Stimulated activated CD8-positive, alpha-beta memory T cell treated with anti-CD3 and anti-CD28 coated beads, Interleukin-7, amount 100 ng/mL, for 24 hours (primary cell): ENCODE data around the gene PPP3CB.

Experiments
- DNase-seq: peaks from one replicate; pipeline ENCODE4 v3.0.0-alpha.2; 2020; ENCODE audit warnings: low read depth

Gene PPP3CB

DNA sequence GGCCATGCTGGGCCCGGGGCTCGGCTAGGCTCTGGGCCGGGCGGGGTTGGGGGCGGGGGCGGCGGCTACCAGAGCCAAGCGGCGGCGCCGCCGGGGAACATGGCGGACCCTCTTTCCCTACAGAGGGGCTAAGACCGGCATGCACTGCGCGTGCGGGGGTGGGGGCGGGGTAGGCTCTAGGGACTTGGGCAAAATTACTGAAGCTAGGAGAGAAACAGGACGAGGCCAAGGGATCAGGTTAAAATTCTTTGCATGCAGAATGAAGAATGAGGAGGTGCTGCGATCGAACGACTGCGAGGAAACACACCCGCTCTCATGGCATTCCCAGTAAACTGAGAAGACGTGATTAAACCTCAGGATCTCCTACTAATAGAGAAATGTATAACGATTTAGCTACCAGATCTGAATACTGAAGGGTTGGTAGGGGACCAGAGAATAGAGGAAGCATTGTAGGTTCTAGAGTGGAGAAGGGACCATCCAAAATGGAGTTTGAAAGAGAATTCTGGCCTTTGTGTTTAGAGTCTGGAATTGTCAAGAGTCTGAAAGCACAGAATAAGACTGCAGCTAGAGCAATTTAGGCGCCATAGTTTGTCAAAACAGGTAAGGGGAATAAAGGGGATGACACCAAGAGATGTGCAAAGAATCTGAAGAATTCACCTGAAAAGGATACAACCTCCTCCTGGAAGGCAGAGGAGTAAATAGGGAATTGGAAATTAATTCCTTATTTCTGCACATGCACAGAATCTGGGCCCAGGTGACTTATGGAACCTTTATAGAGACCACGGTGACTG, at the start of gene PPP3CB:
TSS of gene PPP3CB (minus strand) at position 141 of the 791 bp plus-strand sequence. CDS start at position 6, 135 bp downstream.
- DNase-seq, result peak; percentile 83

DNA sequence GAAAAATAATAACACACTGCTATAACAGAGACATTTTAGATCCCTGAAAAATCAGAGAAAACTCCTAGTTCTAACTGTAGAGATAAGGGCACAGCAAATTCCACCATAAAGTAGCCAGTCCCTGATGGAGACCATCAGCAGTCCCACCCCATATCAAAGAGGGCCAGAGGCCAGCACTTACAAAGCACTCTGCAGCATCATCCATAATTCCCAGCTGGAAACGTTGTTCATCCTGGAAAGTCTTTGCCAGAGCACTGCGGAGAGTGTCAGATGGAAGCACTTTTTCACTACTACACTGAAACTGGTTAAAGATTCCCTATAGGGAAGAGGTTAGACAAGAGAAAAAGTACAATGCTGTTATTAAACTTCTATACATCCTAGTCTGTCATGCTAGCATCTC, 49.5 kb upstream of the PPP3CB start:
- no peak for DNase-seq

DNA sequence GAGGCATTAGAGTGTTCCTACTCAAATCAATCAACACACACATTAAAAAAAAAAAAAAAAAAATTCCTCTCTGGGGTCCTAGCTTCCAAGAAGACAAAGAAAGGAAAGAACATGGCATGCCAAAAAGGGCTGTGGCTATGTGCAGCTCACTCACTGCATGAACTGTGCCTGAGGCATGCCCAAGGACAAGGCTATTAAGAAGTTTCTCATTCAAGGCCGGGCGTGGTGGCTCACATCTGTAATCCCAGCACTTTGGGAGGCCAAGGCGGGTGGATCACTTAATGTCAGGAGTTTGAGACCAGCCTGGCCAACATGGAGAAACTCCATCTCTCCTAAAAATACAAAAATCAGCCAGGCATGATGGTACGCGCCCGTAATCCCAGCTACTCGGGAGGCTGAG, 41.9 kb upstream of the PPP3CB start:
- DNase-seq, result no peak

DNA sequence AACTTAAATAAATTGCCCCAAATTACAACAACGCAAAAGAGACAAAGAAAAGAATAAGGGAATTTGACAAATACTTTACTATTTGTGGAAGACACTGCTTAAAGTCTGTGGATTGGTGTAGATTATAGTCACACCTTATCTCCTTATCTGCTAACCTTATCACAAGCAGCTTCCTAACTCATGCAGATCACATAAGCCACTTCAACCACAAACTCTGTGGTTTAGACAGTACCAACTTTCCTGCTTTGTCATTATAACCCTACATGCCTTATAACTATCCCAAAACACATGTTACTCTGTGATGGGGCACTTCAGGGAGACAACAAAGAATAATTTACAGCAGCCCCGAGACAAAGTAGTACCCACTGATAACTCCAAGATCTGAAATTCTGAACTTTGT, 41.5 kb upstream of the PPP3CB start:
- DNase-seq, result no peak

DNA sequence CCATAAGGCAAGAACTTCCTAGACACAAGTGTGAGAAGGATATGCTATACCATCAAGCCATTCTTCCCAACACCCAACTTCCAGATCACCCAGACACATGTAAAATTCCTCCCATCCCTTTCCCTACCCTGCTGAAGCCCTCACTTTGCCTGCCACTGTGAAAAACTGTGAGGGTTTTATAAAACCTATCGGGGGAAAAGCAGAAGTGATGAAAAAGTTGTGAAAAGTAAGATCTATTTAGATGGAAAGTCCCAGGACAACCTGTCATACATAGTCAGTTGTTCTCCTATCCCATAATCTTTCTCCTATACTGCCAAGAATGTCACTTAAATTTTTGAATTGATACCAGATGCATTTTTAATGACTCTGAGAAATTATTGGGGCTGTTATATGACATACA, 39.0 kb upstream of the PPP3CB start:
- DNase-seq, result no peak

DNA sequence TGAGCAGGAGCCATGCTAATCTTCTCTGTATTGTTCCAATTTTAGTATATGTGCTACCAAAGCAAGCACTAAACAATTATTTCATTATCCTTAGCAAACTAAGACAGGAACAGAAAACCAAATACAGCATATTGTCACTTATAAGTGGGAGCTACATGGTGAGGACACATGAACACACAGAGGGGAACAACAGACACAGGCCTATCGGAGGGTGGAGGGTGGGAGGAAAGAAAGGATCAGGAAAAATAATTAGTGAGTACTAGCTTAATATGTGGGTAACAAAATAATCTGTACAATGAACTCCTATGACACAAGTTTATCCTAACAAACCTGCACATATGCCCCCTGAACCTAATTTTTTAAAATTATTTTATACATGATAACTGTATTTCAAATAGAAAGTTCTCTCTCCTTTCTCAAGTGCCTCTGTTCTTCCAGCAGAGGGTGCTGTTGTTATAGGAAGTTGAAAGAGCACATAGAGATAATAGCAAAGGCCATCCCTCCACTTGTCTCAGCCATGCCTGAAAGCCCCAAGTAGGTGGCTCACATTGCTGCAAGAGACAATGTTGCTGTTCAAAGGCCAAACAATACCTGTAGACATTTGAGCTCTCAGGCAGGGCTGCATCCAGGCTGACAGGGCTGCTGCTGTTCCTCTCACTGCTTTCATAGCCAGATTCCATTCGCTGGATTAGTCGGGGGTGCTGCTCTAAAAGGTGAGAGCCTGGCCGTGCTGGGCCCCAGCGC, 33.4 kb upstream of the PPP3CB start:
- DNase-seq, result no peak

DNA sequence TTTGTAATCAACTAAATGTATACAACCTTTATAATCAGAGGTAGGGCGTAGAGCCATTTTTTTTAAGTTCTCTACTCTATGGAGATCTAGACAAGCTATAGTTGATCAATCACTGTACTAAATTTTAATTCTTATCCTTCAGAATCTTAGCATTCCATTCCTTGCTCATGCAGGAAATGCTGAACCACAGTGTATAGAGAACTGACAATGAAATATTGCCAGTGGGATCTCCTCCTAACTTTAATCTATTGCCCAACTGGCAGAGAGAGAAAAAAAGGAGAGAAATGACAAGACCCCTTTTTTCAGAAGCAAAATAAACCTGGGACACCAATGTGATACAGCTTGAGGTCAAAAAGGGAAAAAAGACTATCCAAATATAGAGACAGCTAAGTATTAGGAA, 26.4 kb upstream of the PPP3CB start:
- DNase-seq, result no peak

DNA sequence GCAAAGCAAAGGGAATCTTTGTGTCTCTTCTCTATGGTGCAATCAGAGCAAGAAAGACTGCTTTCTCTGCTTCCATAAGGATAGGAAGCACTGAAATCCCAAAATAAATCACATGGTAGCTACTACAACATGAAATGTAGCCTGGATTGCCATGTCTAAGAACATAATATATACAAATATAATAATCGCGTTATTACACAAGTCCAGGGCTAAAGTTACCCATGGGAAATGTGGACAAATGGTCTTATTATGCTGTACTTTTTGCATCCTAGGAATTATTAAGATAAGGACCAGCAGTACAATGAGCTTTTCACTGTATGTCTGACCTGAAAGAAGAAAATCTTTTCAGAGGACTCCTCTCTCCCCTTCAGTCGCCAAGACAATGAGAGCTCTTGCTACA, 23.5 kb upstream of the PPP3CB start:
- no peak for DNase-seq

DNA sequence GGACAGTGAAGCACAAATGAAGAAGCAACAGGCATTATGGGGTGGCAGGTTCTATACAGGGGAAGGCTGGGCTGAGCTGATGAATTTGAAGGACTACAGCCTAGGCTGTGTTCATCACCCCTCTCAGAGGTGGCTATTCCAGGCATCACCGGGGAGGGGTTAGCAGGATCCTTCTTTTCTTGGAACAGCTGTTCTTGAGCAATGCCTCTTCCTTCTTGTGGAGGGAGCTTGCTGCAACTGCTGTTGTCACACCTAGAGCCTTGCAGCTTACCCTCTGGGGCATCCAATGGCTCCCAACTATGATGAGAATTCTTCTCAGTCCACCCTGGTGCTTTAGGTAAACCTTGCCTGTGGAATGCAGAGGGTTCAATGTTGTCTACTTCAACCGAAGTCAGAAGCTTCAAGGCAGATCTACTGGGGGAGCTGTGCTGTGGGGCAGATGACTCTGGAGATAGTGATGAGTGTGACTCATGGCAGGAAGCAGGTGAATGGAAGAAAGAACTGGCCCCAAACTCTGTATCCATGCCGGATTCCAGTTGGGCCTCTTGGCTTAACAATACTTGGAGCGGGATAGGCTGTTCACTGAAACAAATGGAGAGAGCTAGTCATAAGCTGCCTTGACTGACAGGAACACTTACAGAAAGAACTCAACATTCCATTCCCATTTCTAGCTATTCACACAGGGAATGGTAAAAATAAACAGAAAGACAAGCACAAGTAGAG, 21.5 kb upstream of the PPP3CB start:
- DNase-seq, result no peak

DNA sequence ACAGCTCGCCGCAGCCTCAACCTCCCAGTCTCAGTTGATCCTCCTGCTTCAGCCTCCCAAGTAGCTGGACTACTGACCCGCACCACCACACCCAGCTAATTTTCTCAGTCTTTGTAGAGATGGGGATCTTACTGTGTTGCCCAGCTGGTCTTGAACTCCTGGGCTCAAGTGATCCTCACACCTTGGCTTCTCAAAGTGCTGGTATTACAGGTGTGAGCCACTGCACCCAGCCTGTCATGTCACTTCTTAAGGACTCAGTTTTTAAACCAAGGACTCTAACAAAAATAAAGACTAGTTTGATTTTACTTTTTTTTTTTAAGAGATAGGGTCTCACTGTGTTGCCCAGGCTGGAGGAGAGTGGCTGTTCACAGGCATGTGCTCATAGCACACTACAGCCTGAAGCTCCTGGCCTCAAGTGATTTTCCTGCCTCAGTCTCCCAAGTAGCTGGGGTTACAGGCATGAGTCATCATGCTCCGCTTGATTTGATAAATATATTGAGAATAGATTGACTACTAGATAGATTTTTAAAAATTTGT, 16.5 kb upstream of the PPP3CB start:
- DNase-seq, result no peak

DNA sequence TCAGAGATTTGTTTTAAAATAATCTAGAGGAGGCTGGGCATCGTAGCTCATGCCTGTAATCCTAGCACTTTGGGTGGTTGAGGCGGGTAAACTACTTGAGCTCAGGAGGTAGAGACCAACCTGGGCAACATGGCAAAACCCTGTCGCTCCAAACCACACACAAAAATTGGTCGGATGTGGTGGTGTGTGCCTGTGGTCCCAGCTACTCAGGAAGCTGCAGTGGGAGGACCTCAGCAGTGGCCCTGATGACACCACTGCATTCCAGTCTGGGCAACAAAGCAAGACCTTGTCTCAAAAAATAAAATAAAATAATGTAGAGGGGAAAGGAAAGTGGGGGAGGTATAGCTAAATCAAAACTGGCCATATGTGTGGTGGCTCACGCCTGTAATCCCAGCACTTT, 13.9 kb upstream of the PPP3CB start:
- no peak for DNase-seq

DNA sequence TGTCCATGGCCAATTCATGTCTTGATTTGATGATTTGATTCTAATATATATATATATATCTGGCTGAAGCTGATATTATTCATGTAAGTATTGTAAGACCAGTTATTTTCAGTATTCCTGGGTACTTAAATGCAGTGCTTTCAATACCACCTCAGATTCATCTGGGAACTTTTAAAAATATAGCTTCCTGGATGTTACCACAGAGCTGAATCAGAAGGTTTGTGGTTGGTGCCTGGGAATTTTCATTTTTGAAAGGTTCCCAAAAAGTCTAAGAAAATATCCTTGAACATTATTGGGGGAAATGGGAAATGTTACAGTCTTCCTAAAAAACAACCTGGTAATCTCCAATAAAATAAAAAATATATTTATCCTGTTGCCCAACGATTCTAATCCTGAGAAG, 10.7 kb upstream of the PPP3CB start:
- DNase-seq, result no peak

DNA sequence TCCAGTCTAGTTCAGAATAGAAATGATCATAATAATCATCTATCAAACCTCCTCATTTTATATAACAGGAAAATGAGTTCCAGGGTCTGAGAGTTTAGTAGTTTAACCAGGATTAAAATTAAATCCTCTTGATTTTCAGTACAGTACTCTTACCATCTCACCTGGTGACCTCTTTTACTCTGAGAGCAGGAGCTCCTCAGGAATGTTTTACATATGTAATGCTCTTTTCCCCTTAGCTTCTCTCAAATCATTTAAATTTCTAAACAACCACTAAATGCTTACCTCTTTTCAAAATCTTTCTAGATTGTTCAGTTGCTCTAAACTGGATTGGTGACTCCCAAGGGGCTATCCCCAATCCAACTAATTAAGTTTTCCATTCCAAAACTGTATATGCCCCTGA, 10.2 kb upstream of the PPP3CB start:
- DNase-seq, result no peak

DNA sequence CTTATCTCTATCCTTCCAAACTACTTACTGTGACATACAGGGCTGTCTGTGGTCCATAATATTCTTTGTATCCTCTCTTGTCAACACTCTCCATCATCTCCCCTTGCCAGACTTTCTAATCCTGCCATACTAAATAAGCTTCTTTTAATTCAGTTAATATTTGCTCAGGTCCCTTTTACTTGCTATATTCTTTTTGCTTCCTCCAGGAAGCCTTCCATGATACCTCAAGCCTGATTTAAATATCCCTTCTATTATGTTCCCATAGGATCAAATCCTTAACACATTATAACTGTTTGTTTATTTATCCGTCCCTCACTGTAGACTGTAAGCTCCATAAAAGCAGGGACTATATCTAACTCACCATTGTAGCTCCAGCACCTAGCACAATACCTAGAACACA, 7.2 kb upstream of the PPP3CB start:
- no peak for DNase-seq

DNA sequence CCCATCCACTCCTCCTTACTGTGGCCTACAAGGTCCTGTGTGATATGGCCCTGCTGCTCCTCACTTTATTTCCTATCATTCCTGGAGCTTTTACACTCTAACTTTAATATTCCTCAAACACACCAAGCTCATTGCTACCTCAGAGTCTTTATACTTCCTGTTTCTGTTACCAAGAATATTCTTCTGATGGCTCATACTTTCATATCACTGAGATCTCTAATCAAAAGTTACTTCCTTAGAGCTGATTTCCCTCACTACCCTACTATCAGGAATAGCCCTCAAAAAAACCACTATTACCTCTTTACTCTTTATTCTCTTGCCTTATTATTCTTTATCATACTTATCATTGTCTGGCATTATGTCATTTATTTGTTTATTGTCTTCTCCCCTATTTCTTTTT, 5.8 kb upstream of the PPP3CB start:
- no peak for DNase-seq

DNA sequence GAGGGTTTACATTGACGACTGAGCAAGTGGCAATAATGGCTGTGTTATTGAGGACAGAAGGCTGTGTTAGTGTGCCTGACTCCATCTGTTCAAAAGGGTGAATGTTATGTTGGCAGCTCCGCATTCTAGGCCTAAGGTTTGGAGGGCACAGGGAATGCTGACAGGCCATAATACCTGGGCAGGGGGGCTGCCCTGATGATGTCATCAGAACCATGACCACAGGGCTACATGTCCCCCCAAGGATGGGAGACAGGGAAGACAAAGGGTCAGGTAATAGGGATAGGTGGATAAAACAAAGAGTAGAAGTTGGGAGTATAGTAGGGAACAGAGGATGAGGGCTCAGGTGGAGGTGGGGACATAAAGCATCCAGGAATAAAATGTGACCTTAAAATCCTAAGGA, 1.8 kb upstream of the PPP3CB start:
- DNase-seq, result no peak

DNA sequence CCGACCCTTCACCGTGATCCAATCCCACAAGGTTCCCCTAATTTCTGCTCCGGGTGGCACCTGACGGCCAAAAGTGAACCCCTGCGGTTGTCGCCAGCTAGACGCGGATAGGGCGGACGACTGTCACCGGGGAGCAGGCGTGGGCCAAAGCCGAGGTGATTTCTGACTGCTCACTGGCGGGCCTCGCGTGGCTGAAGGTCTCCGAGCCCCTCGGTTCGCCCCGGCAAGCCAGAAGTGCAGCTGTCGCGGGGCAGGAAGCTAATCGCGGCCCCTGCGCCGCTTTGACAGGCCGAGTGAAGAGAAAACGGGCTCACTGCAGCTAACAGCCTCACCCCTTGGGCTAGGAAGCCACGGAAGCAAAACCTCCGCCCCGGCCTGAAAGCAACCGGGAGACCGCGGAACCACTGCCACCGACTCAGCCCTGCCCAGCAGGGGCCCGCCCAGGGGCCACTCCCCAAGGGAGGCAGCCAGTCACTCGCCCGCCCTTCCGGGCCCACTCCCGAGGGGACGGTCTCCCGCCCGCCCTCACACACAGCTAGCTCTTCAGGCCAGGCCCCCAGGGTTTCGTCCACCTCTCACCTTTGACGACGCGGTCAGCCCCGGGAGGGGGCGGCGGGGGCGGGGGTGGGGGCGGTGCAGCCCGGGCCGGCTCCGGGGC, 469 bp downstream of the PPP3CB start:
- peak; percentile 67 for DNase-seq

DNA sequence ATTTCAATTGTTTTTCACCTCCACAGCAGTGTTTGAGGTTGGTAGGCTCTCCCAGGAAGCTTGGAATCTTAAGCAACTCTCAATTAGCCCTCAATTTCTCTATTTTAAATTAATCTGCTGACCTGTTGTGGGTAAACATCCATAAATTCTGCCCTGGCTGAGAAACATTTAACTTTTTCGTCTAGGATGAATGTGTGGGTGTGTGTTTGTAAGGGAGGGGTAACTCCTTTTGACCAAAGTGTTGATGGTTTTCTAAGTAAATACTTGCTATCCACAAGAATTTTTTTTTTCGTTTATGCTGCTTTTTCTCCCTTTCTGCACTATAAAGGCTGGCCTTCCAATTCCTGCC, 973 bp downstream of the PPP3CB start:
- DNase-seq, result no peak

DNA sequence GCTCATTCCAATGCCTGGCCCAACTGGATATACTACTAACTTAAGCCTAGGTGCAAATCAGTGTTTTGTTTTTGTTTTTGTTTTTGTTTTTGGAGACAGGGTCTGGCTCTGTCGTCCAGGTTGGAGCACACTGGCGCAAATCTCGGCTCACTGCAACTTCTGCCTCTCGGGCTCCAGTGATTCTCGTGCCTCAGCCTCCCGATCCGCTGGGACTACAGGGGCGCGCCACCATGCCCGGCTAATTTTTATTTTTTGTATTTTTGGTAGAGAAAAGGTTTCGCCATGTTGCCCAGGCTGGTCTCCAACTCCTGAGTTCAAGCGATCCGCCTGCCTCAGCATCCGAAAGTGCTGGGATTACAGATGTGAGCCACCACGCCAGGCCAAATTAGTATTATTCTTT, 1.6 kb downstream of the PPP3CB start:
- no peak for DNase-seq

DNA sequence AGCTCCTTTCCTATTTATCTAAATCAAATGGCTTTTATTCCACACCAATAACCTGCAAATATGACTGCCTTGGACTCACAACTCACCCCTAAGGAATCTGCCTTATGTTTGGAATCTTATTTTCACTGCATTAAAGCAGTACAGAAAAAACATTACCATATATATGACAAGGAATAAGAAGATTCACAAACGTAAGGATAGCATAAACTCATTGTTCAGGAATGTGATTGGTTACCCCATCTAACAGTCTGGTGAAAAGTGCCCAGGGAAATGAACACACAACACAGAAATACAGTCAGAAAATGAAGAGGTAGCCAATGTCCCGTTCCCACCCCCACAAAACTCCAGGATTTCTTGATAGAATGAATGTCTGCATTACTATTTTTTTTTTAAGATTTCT, 2.0 kb downstream of the PPP3CB start:
- DNase-seq, result no peak

DNA sequence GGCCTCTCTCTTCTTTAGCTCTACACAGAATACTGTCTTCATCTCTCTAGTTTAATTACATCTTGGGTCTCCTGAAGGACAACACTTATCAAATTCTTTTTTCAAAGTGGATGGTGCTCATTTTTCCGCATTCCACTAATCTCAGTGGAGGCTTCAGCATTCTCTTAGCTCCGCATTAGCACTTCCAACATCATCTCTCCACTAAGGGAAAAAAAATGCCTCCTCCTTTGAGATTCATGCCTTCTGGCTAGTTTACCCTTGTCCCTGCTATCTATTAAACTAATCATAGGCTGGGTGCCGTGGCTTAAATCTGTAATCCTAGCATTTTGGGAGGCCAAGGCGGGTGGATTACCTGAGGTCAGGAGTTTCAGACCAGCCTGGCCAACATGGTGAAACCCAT, 9.2 kb downstream of the PPP3CB start:
- DNase-seq, result no peak

DNA sequence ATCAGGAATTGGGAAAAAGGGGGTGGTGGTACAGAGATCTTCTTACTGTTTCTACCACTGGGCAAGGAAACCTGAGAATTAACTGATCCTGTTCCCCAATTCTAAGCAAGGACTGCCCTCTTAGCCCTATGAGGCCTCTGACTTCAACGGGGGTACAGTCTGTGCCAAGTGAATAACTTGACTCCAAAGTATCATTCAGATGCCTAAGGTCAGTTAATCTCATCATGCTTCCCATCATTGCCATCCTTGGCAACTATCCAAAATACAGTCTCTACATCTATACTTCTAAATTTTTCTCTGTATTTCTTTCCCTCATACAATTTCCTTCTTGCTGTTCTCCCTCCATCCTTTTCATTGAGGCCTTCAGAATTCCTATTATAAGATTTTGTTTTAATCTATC, 10.5 kb downstream of the PPP3CB start:
- no peak for DNase-seq
